ENCODE results near the gene NRXN3. TPM values are rescaled to one million over a fixed set of nuclear protein-coding genes. Genes with fewer than 3 reads are reported as not detected.
A peak's percentile ranks its signal among the peaks of the same experiment; 100 is the strongest.

NRXN3 gene
- total RNA-seq, 1 donor from 2014 or later, result not detected

DNA sequence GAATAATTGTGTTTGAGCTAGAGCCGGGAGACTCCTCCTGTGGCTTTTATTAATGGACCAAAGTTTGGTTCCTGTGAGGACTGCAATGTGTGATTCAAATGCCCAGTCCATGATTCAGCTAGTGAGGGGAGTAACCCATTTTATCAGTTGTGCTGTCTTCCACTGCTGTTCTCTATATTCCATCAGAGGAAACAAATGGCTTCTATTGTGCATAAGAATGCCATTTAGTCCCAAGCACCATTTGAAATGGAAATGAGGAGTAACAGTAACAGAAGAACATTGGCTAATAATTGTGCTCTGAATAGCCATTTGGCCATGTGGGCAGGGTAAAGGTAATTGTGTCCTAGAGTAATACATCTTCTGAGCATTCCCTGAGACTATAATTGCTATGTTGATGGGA lies 1398.4 kb downstream of the NRXN3 start:
- no peak for DNase-seq (ENCODE audit: low read depth in 2 of 2)

- DNase-seq (ENCODE audit: low read depth in 2 of 2), result no peak
These were observed 1398.9 kb downstream of the NRXN3 start for GRCh38 chr14:79569072-79569471.

DNA sequence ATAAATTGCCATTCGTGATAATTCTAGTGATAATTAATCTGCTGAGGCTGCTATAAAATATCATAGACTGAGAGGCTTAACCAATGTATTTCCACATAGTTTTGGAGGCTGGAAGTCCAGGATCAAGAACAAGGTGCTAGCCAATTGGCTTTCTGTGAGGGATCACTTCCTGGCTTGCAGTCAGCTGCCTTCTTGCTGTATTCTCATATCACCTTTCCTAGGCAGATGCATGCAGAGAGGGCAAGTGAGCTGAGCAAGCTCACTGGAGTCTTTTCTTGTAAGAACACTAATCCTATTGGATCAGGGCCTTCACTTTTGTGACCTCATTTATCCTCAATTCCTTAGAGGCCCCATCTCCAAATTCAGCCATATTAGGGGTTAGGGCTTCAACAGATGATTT lies 1400.5 kb downstream of the NRXN3 start:
- DNase-seq (ENCODE audit: low read depth in 2 of 2), result no peak

DNA sequence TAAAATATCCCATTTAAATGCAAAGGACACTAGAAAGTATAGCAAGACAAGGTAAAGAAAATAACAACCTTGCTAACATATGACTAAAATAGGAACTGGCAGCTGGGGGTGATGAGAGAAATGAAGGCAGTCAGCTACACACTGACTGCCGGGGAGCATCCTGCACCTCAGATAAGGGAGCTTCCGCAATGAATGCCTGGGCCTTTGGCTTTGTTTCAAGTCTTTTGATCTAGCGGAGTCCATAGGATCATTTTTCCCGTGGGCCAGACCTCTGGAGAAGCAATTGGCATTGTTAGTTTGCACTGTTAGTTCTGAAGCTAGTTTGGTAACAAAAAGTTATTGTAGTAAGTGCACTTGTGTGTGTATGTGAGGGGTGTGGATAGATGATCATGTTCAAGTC lies 1401.2 kb downstream of the NRXN3 start:
- no peak for DNase-seq (ENCODE audit: low read depth in 2 of 2)

DNA sequence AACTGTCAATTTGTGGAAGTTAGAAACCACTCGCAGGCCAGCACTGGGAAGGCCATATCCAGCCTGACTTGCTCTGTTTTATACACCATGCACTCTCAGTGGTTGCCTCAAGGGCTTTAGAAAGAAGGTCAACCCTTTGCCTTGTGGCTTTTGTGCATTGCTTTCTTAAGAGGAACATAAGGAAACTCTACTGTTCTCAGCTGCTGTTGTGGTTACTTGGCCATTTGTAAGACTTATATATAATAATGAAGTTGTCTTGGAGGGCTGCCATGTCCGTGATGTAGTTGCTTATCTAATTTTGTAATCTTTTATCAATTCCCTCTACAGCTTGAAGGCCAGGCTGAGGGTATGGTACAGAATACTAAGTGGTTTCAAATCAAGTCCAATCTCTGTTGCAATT lies 1403.3 kb downstream of the NRXN3 start:
- DNase-seq (ENCODE audit: low read depth in 2 of 2), result no peak

DNA sequence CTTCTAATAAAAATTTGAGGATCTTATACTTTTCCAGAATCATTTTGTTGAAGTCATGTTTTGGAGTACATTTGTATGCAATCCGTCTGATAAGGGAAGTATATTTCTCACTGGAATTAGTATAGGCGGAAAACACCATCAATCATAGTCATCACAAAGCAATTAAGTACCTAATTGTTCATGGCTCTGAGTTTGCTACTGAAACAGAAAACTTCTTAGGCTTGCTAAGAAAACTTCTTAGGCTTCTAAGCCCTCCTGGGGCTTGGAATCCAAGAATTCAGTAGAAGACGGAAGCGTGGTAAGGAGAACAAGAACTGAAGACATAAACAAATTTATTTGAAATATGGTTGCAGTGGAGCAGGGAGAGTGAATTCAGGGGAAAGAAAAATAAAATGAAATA lies 1404.9 kb downstream of the NRXN3 start:
- DNase-seq (ENCODE audit: low read depth in 2 of 2), result no peak

DNA sequence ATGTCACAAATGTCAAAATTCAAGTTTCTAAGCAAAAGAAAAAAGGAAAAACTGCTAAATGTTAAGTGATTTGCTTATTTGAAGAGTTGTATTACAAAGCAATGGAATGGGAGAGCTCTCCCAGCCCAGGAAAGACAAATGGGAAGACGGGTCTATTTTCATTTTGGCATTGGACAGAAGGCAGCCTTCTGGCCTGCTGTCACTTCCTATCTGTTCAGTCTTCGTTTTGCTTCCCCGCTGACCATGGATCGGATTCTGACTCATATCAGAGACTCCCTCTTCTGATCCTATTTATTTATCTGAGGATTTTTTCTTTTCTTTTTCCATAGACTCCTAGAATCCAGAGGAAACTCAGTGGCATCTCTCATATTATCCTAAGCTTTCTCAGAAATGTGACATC lies 1406.3 kb downstream of the NRXN3 start:
- DNase-seq (ENCODE audit: low read depth in 2 of 2), result no peak

DNA sequence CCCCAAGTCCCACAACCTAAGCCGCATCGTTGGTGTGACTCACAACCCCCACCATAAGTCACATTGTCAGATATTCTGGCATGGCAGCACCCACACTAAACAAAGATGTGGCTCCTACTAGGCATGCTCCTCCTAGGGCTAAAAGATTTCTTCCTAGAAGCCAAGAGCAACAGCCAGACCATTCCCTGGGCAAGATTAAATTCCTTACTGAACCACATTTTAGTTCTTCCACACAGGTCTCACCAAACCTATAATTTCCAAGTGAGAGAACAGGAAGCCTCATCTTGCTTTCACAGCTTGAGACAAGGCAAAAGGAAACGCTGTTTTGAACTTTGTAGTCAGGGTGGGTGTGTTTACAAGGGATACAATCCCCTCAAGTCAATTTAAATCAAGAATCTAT lies 1408.3 kb downstream of the NRXN3 start:
- DNase-seq (ENCODE audit: low read depth in 2 of 2), result no peak

- DNase-seq (ENCODE audit: low read depth in 2 of 2), result no peak
These were observed 1410.2 kb downstream of the NRXN3 start for GRCh38 chr14:79580414-79580813.

- no peak for DNase-seq (ENCODE audit: low read depth in 2 of 2)
These were observed 1410.7 kb downstream of the NRXN3 start for GRCh38 chr14:79580906-79581305.

DNA sequence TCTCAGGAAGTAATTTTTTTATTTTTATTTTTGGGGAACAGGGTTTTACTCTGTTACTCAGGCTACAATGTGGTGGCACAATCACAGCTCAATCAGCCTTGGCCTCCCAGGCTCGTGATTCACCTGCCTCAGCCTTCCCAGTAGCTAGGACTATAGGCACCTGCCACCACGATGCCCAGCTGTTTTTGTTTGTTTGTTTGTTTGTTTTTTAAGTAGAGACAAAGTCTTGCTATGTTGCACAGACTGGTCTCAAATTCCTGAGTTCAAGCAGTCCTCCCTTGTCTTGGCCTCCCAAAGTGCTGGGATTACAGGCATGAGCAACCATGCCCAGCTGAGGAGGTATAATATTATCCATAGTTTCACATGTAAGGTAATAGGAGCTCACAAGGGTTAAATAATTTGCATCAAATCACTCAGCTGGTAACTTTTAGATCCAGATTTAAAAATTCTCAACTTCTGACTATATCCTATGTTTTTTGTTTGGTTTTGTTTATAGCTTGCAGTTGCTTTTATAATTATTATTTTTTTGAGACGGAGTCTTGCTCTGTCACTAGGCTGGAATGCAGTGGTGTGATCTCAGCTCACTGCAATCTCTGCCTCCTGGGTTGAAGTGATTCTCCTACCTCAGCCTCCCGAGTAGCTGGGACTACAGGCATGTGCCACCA lies 1411.9 kb downstream of the NRXN3 start:
- no peak for DNase-seq (ENCODE audit: low read depth in 2 of 2)

- no peak for DNase-seq (ENCODE audit: low read depth in 2 of 2)
These were observed 1413.7 kb downstream of the NRXN3 start for GRCh38 chr14:79583738-79584408.

- DNase-seq (ENCODE audit: low read depth in 2 of 2), result peak in 1 of 2 donors; percentile 26
These were observed 1414.5 kb downstream of the NRXN3 start for GRCh38 chr14:79584679-79585078.

DNA sequence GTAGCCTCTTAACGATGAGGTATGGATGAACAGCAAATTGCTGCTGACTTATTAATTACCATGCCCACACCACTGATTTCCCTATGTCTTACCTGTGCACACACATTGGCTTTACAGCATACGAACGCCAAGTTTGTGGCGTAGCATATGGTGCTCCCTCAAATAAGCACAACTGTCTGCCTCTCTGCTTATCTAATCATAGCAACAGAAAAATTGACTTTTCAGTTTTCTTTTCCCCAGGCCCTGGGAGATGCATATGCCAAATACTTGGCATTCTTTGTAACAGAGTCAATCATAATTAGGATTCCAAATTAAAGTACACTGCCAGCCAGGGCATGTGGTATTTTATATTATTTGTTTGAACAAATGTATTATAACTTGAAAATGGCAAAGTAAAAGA lies 1415.7 kb downstream of the NRXN3 start:
- DNase-seq (ENCODE audit: low read depth in 2 of 2), result no peak

DNA sequence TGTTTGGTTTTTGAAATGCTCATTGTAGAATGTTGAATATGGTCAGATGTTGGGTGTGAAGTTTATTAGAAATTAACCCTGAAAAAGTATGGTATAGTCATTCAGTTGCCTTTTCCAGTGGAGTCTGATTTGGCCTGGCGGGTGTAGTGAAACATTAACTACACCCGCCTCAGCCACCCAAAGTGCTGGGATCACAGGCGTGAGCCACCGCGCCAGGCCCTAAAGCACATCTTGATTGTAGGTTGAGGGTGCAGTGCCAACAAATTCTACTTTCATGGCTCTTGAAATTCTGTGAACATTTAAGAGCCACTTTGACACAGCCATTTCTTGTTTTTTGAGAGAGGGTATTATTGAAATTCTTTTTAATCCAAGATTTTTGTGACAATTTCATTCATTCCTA lies 1416.2 kb downstream of the NRXN3 start:
- DNase-seq (ENCODE audit: low read depth in 2 of 2), result no peak

DNA sequence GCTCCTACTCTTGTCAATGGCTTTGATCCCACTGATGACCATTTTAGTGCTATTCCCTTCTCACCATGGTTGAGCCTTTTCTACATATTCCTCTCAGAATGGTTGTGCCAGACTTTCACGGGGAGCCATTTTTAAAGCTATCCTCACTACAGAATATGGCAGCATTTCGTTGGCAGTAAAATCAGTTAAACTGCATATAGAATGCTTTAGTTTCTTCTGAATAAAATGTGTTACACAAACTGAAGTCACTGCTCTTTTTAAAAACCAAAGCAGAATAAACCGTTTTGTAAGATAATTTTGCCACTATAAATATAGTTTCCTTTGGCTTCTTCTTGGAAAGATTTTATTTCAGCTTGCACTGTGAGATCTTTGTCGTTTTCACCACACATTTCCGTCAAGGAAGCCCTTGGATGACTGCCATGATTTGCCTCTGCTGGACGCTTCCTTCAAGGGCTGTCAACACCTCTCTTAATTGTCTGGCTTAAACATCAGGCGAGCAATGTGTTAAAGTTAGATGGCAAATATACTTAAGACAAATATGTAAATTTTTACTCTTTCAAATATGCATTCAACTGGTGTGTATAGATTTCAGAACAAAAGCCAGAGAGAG lies 1416.9 kb downstream of the NRXN3 start:
- peak in 1 of 2 donors; percentile 31 for DNase-seq (ENCODE audit: low read depth in 2 of 2)

DNA sequence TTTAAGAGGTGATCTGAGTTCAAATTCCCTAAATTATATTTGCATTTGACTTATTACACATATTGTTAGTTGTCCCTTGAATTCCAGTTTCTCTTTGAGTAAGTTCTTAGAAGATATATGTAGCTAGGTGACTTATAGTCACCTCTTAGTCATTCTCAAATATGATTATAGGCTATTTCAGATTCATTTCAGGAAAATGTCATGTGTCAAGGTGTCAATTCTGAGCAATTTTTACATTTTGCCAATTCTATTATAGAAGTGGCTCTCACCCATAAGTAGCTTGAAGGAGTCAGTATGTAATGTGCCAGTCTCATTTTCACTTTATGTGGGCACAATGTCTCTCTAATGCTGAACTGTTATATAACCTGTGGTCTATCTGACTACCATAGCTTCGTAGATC lies 1417.7 kb downstream of the NRXN3 start:
- no peak for DNase-seq (ENCODE audit: low read depth in 2 of 2)

DNA sequence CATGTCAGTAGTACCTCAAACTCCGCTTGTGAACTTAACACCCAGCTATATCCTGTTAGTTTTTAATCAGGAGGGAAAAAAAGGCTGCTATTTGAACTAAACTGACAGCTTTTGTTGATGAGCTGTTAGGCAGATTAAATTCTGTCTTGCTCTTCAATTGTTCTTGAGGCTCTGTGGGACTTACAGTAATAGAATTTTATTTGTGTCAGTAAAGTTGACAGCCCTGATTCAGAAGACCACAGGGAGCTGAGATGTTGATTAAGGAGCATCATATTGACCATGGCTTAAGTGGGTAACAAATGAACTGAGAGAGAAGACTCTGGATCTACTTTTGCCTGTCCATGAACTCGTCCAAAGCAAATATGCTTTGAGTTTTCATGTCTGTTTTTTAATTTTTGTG lies 1418.2 kb downstream of the NRXN3 start:
- DNase-seq (ENCODE audit: low read depth in 2 of 2), result no peak

GRCh38 chr14:79596551-79596950 lies 1426.4 kb downstream of the NRXN3 start:
- no peak for DNase-seq (ENCODE audit: low read depth in 2 of 2)

GRCh38 chr14:79597566-79597965 lies 1427.4 kb downstream of the NRXN3 start:
- no peak for DNase-seq (ENCODE audit: low read depth in 2 of 2)

GRCh38 chr14:79598339-79598738 lies 1428.2 kb downstream of the NRXN3 start:
- DNase-seq (ENCODE audit: low read depth in 2 of 2), result no peak

DNA sequence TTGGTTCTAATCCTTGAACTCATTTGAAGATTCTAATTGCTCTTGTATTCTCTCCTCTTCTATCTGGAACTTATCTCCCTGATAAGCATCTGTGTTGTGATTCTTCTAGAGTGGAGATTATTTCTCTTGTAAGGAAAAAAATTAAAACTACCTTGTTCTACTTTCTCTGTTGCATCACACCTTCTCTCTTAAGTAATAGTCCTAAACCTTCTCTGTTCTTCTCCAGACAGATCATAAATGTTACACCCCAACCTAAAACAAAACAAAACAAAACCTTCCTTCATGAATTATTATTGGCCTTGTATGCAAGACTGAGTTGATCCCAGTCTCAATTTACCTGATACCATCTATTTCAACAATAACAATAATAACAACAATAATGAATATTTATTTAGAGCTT lies 1429.1 kb downstream of the NRXN3 start:
- DNase-seq (ENCODE audit: low read depth in 2 of 2), result no peak

DNA sequence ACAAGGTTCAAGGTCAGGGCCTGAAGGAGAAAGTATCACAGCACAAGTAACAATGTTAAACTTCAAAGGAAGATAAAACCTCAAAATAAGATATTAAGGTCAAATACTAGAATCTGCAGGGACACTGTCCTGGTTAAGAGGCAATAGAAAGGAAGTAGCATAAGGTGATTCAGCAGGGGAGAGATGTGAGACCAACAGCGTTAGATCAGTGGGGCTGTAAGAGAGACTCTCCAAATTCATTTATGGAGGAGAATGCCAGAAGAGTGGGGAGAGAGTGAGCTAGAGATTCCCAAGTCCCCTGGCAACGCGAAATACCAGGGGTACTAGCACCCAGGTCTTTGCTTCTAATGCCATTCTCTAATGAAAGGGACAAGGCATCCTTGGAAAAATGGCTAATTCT lies 1430.2 kb downstream of the NRXN3 start:
- DNase-seq (ENCODE audit: low read depth in 2 of 2), result no peak

Measured in lung microvascular endothelial cell (primary cell).